ENCODE results near the gene HKDC1. TPM values are rescaled to one million over a fixed set of nuclear protein-coding genes. Genes with fewer than 3 reads are reported as not detected.

The HKDC1 gene
- total and polyA plus RNA-seq, 10 of the 15 experiments (the other 5 are each of a cell fraction or from before 2014, with no cell fraction given) = 0.04 to 0.34 (median 0.13) TPM; not detected in 5

DNA sequence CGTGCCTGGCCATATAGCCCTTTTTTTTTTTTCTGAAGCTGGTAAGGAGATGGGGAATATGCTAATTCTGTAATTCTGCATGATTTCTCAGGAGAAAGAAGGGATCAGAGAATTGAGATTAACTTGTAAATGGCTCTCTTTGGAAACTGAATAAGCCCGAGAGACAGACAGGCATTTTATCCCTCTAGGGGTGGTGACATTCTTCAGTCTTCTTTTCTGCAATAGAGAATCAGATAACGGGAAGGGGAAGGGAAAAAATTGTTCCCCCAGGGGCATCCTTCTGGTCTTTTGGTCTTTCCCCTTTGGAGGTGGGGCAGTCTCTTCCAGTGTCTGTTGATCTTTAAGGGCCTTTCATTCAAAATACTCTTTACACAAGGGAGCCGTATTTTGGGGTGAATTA, 92.4 kb downstream of the HKDC1 start:
- ChIA-PET RAD21 (ENCODE audit: unreplicated experiment) (interaction anchor here (1.8 kb wide), 1 partner anchor 11 kb away, joined by 4 read pairs; no protein-coding TSS in a partner anchor), CTCF (interaction anchor here (1.2 to 2.1 kb wide), 2 partner anchors 33 to 80 kb away, joined by 3 to 5 read pairs; no protein-coding TSS in a partner anchor), SMC1A (ENCODE audit: uncharacterized antibody, unreplicated experiment) (no interaction called here), POLR2A (no interaction called here)
- DNase-seq (ENCODE audit: low read depth, low spot score) (no peak), FAIRE-seq (no peak), ATAC-seq (no peak)
- Histone ChIP-seq H3K9ac (ENCODE audit: control insufficient read depth, insufficient read depth, low read length) (no peak overlapping the region), H3K4me2 (ENCODE audit: control insufficient read depth, insufficient read depth) (no peak overlapping the region), H2AFZ (ENCODE audit: control insufficient read depth, low read depth, low read length) (no peak overlapping the region), H3K4me1 (ENCODE audit: control insufficient read depth, insufficient read depth, low read length) (peaks cover 6% of the 10 kb centered on the region), H4K20me1 (ENCODE audit: control insufficient read depth, insufficient read depth) (no peaks in the 10 kb centered on the region), H3K79me2 (ENCODE audit: control insufficient read depth, insufficient read depth, low read length) (no peaks in the 10 kb centered on the region), H3K36me3 (ENCODE audit: control insufficient read depth in 2 of 2, insufficient read depth in 2 of 2, low read length in 1 of 2) (no peaks in the 10 kb centered on the region), H3K4me3 (no peak overlapping the region), H3K27me3 (replicated peaks in 1 of 2; ENCODE audit: control insufficient read depth in 2 of 2, insufficient read depth in 2 of 2, low read length in 1 of 2) (no peaks in the 10 kb centered on the region), H3K27ac (ENCODE audit: control insufficient read depth, insufficient read depth) (no peak overlapping the region), H3K9me3 (replicated peaks; ENCODE audit: control insufficient read depth, insufficient read depth, low read length) (no peaks in the 10 kb centered on the region)
- intact Hi-C loops (cut with micrococcal nuclease; ENCODE audit: unreplicated experiment) (loop anchor here (10.0 kb wide), 1 partner anchor 318 kb away; no protein-coding TSS in a partner anchor), in situ Hi-C loops (cut with MboI) (no loop called here)
- BruUV-seq (replicated peaks) = no TSS peak
- 56% methylated on average over 4 of the region's 4 CpGs for WGBS (ENCODE audit: insufficient coverage, insufficient replicate concordance, low lambda C conversion rate, missing lambda C conversion rate)
- TF ChIP-seq SUZ12 (IDR thresholded peaks at IDR 0.05; ENCODE audit: unreplicated experiment) = no peak
- no peak for TF ChIP-seq NFYB (IDR thresholded peaks at IDR 0.05; ENCODE audit: insufficient read depth, low read depth, low read length)
- TF ChIP-seq, protein P1, sequence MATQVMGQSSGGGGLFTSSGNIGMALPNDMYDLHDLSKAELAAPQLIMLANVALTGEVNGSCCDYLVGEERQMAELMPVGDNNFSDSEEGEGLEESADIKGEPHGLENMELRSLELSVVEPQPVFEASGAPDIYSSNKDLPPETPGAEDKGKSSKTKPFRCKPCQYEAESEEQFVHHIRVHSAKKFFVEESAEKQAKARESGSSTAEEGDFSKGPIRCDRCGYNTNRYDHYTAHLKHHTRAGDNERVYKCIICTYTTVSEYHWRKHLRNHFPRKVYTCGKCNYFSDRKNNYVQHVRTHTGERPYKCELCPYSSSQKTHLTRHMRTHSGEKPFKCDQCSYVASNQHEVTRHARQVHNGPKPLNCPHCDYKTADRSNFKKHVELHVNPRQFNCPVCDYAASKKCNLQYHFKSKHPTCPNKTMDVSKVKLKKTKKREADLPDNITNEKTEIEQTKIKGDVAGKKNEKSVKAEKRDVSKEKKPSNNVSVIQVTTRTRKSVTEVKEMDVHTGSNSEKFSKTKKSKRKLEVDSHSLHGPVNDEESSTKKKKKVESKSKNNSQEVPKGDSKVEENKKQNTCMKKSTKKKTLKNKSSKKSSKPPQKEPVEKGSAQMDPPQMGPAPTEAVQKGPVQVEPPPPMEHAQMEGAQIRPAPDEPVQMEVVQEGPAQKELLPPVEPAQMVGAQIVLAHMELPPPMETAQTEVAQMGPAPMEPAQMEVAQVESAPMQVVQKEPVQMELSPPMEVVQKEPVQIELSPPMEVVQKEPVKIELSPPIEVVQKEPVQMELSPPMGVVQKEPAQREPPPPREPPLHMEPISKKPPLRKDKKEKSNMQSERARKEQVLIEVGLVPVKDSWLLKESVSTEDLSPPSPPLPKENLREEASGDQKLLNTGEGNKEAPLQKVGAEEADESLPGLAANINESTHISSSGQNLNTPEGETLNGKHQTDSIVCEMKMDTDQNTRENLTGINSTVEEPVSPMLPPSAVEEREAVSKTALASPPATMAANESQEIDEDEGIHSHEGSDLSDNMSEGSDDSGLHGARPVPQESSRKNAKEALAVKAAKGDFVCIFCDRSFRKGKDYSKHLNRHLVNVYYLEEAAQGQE (IDR thresholded peaks at IDR 0.05; ENCODE audit: low read depth, low read length) = no peak
- TF ChIP-seq BHLHE40 (IDR thresholded peaks at IDR 0.05; ENCODE audit: borderline replicate concordance in 1 of 2, low read depth in 2 of 2, low read length in 1 of 2) = no peak
- TF ChIP-seq, protein P2, sequence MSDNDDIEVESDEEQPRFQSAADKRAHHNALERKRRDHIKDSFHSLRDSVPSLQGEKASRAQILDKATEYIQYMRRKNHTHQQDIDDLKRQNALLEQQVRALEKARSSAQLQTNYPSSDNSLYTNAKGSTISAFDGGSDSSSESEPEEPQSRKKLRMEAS (IDR thresholded peaks at IDR 0.05; ENCODE audit: low read depth, low read length) = no peak
- TF ChIP-seq RAD21 (IDR thresholded peaks at IDR 0.05; ENCODE audit: insufficient read depth, low read depth, low read length) = no peak
- TF ChIP-seq RELA (IDR thresholded peaks at IDR 0.05; ENCODE audit: borderline replicate concordance, partially characterized antibody) = no peak
- no peak for TF ChIP-seq SPI1 (IDR thresholded peaks at IDR 0.05; ENCODE audit: borderline replicate concordance, insufficient read depth, low read depth, low read length)
- no peak for TF ChIP-seq ASH2L (IDR thresholded peaks at IDR 0.05; ENCODE audit: borderline replicate concordance, low read depth)
- TF ChIP-seq E4F1 (IDR thresholded peaks at IDR 0.05; ENCODE audit: borderline replicate concordance, partially characterized antibody) = no peak
- no peak for TF ChIP-seq RB1 (IDR thresholded peaks at IDR 0.05; ENCODE audit: borderline replicate concordance)
- no peak for TF ChIP-seq HDAC6 (IDR thresholded peaks at IDR 0.05; ENCODE audit: unreplicated experiment)
- TF ChIP-seq, protein P3, sequence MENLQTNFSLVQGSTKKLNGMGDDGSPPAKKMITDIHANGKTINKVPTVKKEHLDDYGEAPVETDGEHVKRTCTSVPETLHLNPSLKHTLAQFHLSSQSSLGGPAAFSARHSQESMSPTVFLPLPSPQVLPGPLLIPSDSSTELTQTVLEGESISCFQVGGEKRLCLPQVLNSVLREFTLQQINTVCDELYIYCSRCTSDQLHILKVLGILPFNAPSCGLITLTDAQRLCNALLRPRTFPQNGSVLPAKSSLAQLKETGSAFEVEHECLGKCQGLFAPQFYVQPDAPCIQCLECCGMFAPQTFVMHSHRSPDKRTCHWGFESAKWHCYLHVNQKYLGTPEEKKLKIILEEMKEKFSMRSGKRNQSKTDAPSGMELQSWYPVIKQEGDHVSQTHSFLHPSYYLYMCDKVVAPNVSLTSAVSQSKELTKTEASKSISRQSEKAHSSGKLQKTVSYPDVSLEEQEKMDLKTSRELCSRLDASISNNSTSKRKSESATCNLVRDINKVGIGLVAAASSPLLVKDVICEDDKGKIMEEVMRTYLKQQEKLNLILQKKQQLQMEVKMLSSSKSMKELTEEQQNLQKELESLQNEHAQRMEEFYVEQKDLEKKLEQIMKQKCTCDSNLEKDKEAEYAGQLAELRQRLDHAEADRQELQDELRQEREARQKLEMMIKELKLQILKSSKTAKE (IDR thresholded peaks at IDR 0.05; ENCODE audit: low read depth, poor library complexity, severe bottlenecking) = no peak

Measured in GM12878 (cell line).